K562 (cell line): ENCODE measurements around the gene IRF8. TPM values are rescaled to one million over a fixed set of nuclear protein-coding genes. Genes with fewer than 3 reads are reported as not detected.

Experiments used
- ARID1B ChIP-seq: fragments of 450-650 bp; IDR thresholded peaks from 2 replicates; pipeline ENCODE4 v1.6.1; 2016; ENCODE audit warnings: antibody characterized with exemption, mild to moderate bottlenecking, inconsistent platforms
- ATF7 ChIP-seq: fragments of 450-650 bp; IDR thresholded peaks from 2 replicates; pipeline ENCODE4 v1.7.1; 2014; ENCODE audit warnings: mild to moderate bottlenecking, moderate library complexity
- C11orf30 ChIP-seq: fragments of 450-650 bp; IDR thresholded peaks from 2 replicates; pipeline ENCODE4 v1.6.1; 2016; ENCODE audit warnings: low read depth, mild to moderate bottlenecking
- CBFA2T2 ChIP-seq: fragments of 450-650 bp; conservative IDR thresholded peaks from 2 replicates; pipeline ENCODE4 v1.6.1; 2017; ENCODE audit warnings: mild to moderate bottlenecking
- CBFA2T3 ChIP-seq: fragments of 450-650 bp; IDR thresholded peaks from 2 replicates; pipeline ENCODE4 v1.6.1; 2017
- CREB3L1 ChIP-seq: fragments of 450-650 bp; IDR thresholded peaks from 2 replicates; pipeline ENCODE4 v1.6.1; 2014; ENCODE audit warnings: low read depth, mild to moderate bottlenecking, moderate library complexity, borderline replicate concordance
- DMBX1 ChIP-seq: fragments of 250-450 bp; sonication (Bioruptor Pico); IDR thresholded peaks from 2 replicates; pipeline ENCODE4 v1.8.0; 2022; ENCODE audit warnings: inconsistent platforms, mild to moderate bottlenecking, moderate library complexity, borderline replicate concordance
- DPF2 ChIP-seq: fragments of 450-650 bp; IDR thresholded peaks from 2 replicates; pipeline ENCODE4 v1.6.1; 2016
- FOSL1 ChIP-seq: fragments of 200-800 bp; sonication (Bioruptor generic); conservative IDR thresholded peaks from 2 replicates; pipeline ENCODE4 v1.6.1; 2016; ENCODE audit warnings: missing genetic modification characterization, missing compliant biosample characterization
- GATAD2B ChIP-seq: fragments of 450-650 bp; IDR thresholded peaks from 2 replicates; pipeline ENCODE4 v1.6.1; 2017; ENCODE audit warnings: mild to moderate bottlenecking, borderline replicate concordance
- LCOR ChIP-seq: sonication (generic); formaldehyde crosslinking; IDR thresholded peaks from 2 replicates; pipeline ENCODE4 v1.8.0; 2022; ENCODE audit warnings: mild to moderate bottlenecking, missing genetic modification reagents
- MAFG ChIP-seq: fragments of 450-650 bp; conservative IDR thresholded peaks from 2 replicates; pipeline ENCODE4 v1.6.1; 2016; ENCODE audit warnings: missing genetic modification characterization, missing compliant biosample characterization
- MEIS2 ChIP-seq: fragments of 450-650 bp; IDR thresholded peaks from 2 replicates; pipeline ENCODE4 v1.6.1; 2014; ENCODE audit warnings: mild to moderate bottlenecking; ENCODE audit not compliant: partially characterized antibody
- MTA3 ChIP-seq: fragments of 450-650 bp; formaldehyde crosslinking; IDR thresholded peaks from 2 replicates; pipeline ENCODE4 v1.6.1; 2017; ENCODE audit warnings: mild to moderate bottlenecking, borderline replicate concordance
- NFIC ChIP-seq: fragments of 450-650 bp; IDR thresholded peaks from 2 replicates; pipeline ENCODE4 v1.6.1; 2017; ENCODE audit warnings: mild to moderate bottlenecking, inconsistent platforms
- PHB ChIP-seq: fragments of 250-450 bp; sonication (Bioruptor Pico); IDR thresholded peaks from 2 replicates; pipeline ENCODE4 v1.5.0; 2021
- POU5F1 ChIP-seq: fragments of 150-350 bp; IDR thresholded peaks from 2 replicates; pipeline ENCODE4 v1.6.1; 2014; ENCODE audit warnings: borderline replicate concordance, low read length, low read depth, mild to moderate bottlenecking; ENCODE audit not compliant: partially characterized antibody
- RBFOX2 ChIP-seq: fragments of 200-400 bp; formaldehyde crosslinking; IDR thresholded peaks from 2 replicates; pipeline ENCODE4 v1.6.1; 2017; ENCODE audit warnings: low read depth, mild to moderate bottlenecking, low read length, moderate library complexity
- RBM17 ChIP-seq: fragments of 200-400 bp; formaldehyde crosslinking; IDR thresholded peaks from 2 replicates; pipeline ENCODE4 v1.6.1; 2017; ENCODE audit warnings: low read depth, mild to moderate bottlenecking, low read length, borderline replicate concordance
- SOX6 ChIP-seq: fragments of 450-650 bp; IDR thresholded peaks from 2 replicates; pipeline ENCODE4 v1.6.1; 2014; ENCODE audit warnings: mild to moderate bottlenecking
- TARDBP ChIP-seq: fragments of 450-650 bp; IDR thresholded peaks from 2 replicates; pipeline ENCODE4 v1.6.1; 2016
- TEAD1 ChIP-seq, 2 experiments: fragments of 450-650 bp in 1 of 2; sonication (generic) in 1 of 2; formaldehyde crosslinking; IDR thresholded peaks; 2 replicates each; pipeline versions ENCODE4 v1.4.0 to v1.8.0; 2020 to 2022; ENCODE audit warnings: mild to moderate bottlenecking in 2 of 2, missing genetic modification reagents in 1 of 2
- ZFP1 ChIP-seq: fragments of 450-650 bp; formaldehyde crosslinking; IDR thresholded peaks from 2 replicates; pipeline ENCODE4 v1.4.0; 2020; ENCODE audit warnings: mild to moderate bottlenecking, mixed read lengths
- ZMIZ1 ChIP-seq, 2 experiments: fragments of 150-350 bp in 1 of 2; IDR thresholded peaks; 2 replicates each; pipeline ENCODE4 v1.6.1; 2012 to 2016; ENCODE audit warnings: low read depth in 2 of 2, low read length in 2 of 2, mild to moderate bottlenecking in 1 of 2, moderate library complexity in 1 of 2
- ZNF121 ChIP-seq: sonication (generic); formaldehyde crosslinking; conservative IDR thresholded peaks from 2 replicates; pipeline ENCODE4 v1.8.0; 2022; ENCODE audit warnings: missing genetic modification reagents
- ZNF583 ChIP-seq: fragments of 250-450 bp; sonication (Bioruptor Pico); IDR thresholded peaks from 2 replicates; pipeline ENCODE4 v1.4.0; 2020
- ZNF766 ChIP-seq: fragments of 200-800 bp; sonication (Bioruptor generic); conservative IDR thresholded peaks from 2 replicates; pipeline ENCODE4 v1.6.1; 2016; ENCODE audit warnings: missing genetic modification characterization, missing compliant biosample characterization
- polyA plus RNA-seq, 8 experiments: library from polyadenylated mRNA; depleted of rRNA in 4 of 8; stranded (reverse) in 5 of 8; unstranded in 3 of 8; fragments of >200 nt; fragmentation: Nextera tagmentation in 2 of 8; fragmentation: Illumina TruSeq in 1 of 8; extraction: Ambion mirVana in 2 of 8; extraction: Trizol in 1 of 8; gene quantifications; 2 replicates each; pipeline versions ENCODE4 v1.2.1 to v1.2.3, GENCODE V29; 2011 to 2014; ENCODE audit warnings: inconsistent platforms in 1 of 8, missing spikeins in 1 of 8
- total RNA-seq, 7 experiments: library from RNA; depleted of rRNA in 6 of 7; stranded (reverse); fragments of >200 nt in 6 of 7; fragmentation: Illumina TruSeq in 2 of 7; extraction: Trizol in 2 of 7; gene quantifications; 2 replicates each; pipeline versions ENCODE4 v1.2.1 to v1.2.3, GENCODE V29; 2011 to 2021; ENCODE audit warnings: low replicate concordance in 1 of 7

The IRF8 gene
- total and polyA plus RNA-seq, 9 of the 15 experiments (the other 6 are each of a cell fraction or from before 2014, with no cell fraction given), result 0.01 to 0.98 TPM; not detected in 7

GRCh38 chr16:85850344-85850880 lies 48.5 kb upstream of the IRF8 start (continued):
- TF ChIP-seq MAFG (tag) (peak; percentile 71), ZNF583 (CRISPR knock-in tag) (peak; percentile 24; the same call in 1 of the 2 replicates), LCOR (CRISPR knock-in tag) (0 out of 2 replicates have a peak, but pooled peaks have one; percentile 50), ZMIZ1 (IDR thresholded peaks at IDR 0.05; ENCODE audit: low read depth in 2 of 2, low read length in 2 of 2) (no peak), DPF2 (peak; percentile 59; the same call in 1 of the 2 replicates), NFIC (0 out of 2 replicates have a peak, but pooled peaks have one; percentile 6), POU5F1 (no peak), MTA3 (0 out of 2 replicates have a peak, but pooled peaks have one; percentile 27), RBM17 (no peak), GATAD2B (no peak), MEIS2 (peak; percentile 41), SOX6 (peak; percentile 64; the same call in 1 of the 2 replicates), TEAD1 (CRISPR knock-in tag; IDR thresholded peaks at IDR 0.05) (peak in 1 of 2 experiments; percentile 61; a peak in 1 of 4 replicates), CBFA2T3 (peak; percentile 81), ZNF121 (CRISPR knock-in tag) (no peak), ARID1B (peak; percentile 73), ATF7 (peak; percentile 68; the same call in 1 of the 2 replicates), TARDBP (0 out of 2 replicates have a peak, but pooled peaks have one; percentile 49), ZFP1 (no peak), CBFA2T2 (peak; percentile 73), FOSL1 (tag) (peak; percentile 36), RBFOX2 (0 out of 2 replicates have a peak, but pooled peaks have one; percentile 22), PHB (CRISPR knock-in tag) (no peak), CREB3L1 (no peak), DMBX1 (CRISPR knock-in tag) (peak; percentile 94), ZNF766 (CRISPR knock-in tag) (peak; percentile 70; the same call in 1 of the 2 replicates), C11orf30 (peak; percentile 72; the same call in 1 of the 2 replicates)
